Hepatocyte (in vitro differentiated cells): Measurements from ENCODE around the gene OR10H5.

Experiments used
- CTCF ChIP-seq: fragments of 200-600 bp; sonication (generic); IDR thresholded peaks from 2 replicates; pipeline ENCODE4 v1.5.1; 2016; ENCODE audit warnings: antibody characterized with exemption, mild to moderate bottlenecking; ENCODE audit not compliant: poor library complexity
- EZH2 ChIP-seq: fragments of 200-600 bp; sonication (generic); IDR thresholded peaks from 2 replicates; pipeline ENCODE4 v1.6.1; 2016; ENCODE audit warnings: antibody characterized with exemption, mild to moderate bottlenecking, borderline replicate concordance
- EZH2phosphoT487 ChIP-seq: fragments of 200-600 bp; sonication (generic); IDR thresholded peaks from one replicate; pipeline ENCODE4 v1.6.1; 2018; ENCODE audit warnings: antibody characterized with exemption, mild to moderate bottlenecking, low read depth, moderate library complexity; ENCODE audit not compliant: unreplicated experiment, severe bottlenecking

DNA sequence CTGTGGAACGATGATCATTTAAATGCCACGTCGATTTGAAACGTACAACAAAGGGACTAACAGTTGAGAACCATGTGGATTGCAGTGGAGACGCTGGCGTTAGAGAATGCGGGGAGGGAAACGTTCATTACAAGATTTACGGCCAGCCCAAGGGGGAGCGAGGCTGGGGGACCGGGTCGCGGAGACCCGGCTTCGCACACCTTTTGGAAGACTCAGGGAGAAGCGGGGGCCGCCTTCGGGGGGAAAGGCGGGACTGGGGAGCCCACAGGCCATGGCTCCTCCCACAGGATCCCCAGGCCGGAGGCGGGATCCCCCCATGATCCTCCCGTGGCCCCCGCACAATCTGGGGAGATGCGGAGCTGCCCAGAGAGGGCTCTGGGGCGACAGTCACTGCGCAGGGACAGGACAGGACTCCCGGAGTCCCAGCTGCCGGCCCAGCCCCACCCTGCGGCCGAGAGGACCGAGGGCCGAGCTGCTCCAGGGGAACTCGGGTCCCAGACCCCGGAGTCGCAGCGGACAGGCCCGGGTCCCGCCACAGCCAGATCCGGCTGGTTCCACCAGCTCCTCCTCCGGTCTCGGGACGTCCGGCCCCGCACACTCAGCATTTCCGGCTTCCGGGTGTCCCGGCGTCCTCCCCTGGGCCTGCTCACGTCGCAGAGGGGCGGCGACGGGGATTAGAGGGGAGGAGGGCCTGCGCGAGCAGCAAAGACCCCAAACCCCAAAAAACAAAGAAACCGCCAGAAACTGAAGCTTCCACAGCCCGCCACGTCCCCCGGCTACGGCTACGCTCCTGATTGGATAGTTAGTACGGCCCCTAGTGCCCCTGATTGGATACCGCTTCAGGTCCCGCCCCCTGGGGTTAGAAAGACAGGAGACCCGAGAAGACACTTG lies 49.1 kb downstream of the OR10H5 start:
- no peak for TF ChIP-seq CTCF
- TF ChIP-seq EZH2: no peak
- no peak for TF ChIP-seq EZH2phosphoT487
